GM12891 (cell line): Measurements from ENCODE around the gene LUC7L3.
"Not testable (repeated sequence)": the region's sequence is repeated elsewhere in the genome, so short reads cannot be mapped to it uniquely, and the experiment has no call there.

ENCODE experiments used
- POLR2A ChIP-seq: IDR thresholded peaks from 2 replicates; pipeline ENCODE4 v1.6.1; 2011; ENCODE audit warnings: low read depth, low read length, control low read depth
- POU2F2 ChIP-seq: IDR thresholded peaks from 2 replicates; pipeline ENCODE4 v1.6.1; 2011; ENCODE audit warnings: low read depth, mild to moderate bottlenecking, control low read depth, low read length, moderate library complexity

DNA sequence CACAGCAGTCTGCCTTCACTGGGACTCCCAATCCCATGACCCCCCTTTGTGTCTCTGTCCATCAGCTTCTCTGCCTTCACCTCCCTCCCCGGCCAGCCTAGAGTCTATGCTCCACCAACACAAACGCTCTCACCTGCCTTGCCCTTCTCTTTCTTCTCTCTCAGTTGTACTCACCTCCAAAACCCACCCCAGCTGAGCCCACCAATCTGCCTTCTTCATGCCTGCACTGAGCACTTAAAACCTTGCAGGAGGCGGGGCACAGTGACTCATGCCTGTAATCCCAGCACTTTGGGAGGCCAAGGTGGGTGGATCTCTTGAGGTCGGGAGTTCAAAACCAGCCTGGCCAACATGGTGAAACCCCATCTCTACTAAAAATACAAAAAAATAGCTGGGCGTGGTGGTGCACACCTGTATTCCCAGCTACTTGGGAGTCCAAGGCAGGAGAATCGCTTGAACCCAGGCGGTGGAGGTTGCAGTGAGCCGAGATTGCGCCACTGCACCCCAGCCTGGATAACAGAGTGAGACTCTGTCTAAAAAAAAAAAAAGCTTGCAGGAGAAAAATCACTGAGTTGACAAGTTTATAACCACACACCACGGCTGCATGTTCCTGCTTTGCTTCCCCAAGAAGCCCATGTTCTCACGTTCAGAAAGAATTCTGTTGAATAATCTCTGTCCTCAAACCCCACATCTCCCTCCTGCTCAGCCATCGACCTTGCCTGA, 38.7 kb upstream of the LUC7L3 start:
- not testable (repeated sequence) for TF ChIP-seq POU2F2, POLR2A
